Neuron (in vitro differentiated cells): ENCODE results near the gene COL24A1.

Source experiments
- H2AFZ ChIP-seq: one replicate; pipeline ENCODE4 v1.6.1; 2013; ENCODE audit warnings: low read depth, mild to moderate bottlenecking, inconsistent platforms, low read length, moderate library complexity
- H3K27me3 ChIP-seq: one replicate; pipeline ENCODE4 v1.6.1; 2013; ENCODE audit warnings: low read length; ENCODE audit not compliant: insufficient read depth
- H3K36me3 ChIP-seq: one replicate; pipeline ENCODE4 v1.6.1; 2013; ENCODE audit warnings: low read length; ENCODE audit not compliant: insufficient read depth
- H3K4me1 ChIP-seq: one replicate; pipeline ENCODE4 v1.6.1; 2013; ENCODE audit warnings: low read length; ENCODE audit not compliant: insufficient read depth
- H3K4me3 ChIP-seq: 2 replicates; pipeline ENCODE4 v1.5.1; 2013; ENCODE audit warnings: mild to moderate bottlenecking, low read length, moderate library complexity
- H3K9me3 ChIP-seq: one replicate; pipeline ENCODE4 v1.6.1; 2013; ENCODE audit warnings: low read length

The COL24A1 gene

DNA sequence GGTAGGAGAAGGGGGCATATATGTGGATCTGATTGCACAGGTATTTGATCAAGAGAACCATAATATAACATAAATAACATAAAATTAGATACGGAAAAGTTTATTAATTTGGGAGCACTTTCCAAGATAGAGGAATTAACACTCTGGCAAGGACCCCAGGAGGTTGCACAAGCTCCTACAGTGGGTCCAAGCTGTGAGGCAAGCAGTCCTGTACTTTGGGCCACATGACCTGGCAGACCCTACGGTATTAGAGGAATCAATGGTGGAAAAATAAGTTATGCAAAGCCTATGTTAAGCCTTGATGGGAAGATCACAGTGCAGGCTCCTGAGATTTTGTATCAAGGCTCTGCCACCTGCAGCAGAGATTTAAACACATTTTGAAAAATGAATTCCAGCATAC lies 220.1 kb downstream of the COL24A1 start:
- no peaks in the 10 kb centered on the region for H3K9me3 ChIP-seq
- H3K27me3 ChIP-seq: no peaks in the 10 kb centered on the region
- no peak overlapping the region for H2AFZ ChIP-seq
- no peaks in the 10 kb centered on the region for H3K4me1 ChIP-seq
- H3K36me3 ChIP-seq: no peaks in the 10 kb centered on the region
- H3K4me3 ChIP-seq: no peak overlapping the region

DNA sequence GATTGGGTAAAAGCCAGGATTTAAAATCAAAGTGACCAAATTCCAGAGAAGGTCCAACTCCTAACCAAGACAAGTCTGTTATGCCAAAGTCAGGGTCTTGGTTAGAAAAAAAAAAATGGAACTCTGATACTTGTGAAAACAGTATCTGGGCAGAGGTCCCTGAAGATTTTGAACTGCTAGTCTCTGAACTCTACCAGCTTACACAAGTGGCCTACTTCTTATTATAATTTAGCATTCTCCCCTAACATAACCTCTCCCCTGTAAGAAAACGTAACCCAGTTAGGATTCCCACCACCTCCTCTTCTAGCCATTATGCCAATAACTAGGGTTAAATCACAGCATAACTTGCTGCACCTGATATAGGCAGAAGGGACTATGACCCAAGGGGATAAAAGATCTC lies 220.5 kb downstream of the COL24A1 start:
- Histone ChIP-seq H3K9me3 (no peaks in the 10 kb centered on the region), H3K27me3 (no peaks in the 10 kb centered on the region), H3K36me3 (no peaks in the 10 kb centered on the region), H3K4me1 (no peaks in the 10 kb centered on the region), H2AFZ (no peak overlapping the region), H3K4me3 (no peak overlapping the region)

DNA sequence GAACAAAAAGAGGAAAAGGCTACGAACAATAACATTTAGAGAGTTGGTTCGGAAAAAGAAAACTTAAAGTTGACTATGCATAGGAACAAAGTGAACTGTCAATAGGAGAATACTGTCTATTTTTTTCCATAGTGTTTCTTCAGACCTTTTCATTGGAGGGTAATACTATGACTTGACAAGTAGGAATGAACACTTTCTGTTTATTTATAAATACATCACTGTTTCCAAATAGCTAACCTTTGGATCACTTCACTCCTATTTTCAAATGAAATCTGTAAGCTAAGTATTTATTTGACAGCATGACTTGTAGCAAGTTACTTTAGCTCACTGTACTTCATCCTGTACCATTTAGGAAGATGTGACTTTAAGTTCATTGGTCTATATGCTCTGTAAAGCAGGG lies 221.3 kb downstream of the COL24A1 start:
- Histone ChIP-seq H3K36me3 (no peaks in the 10 kb centered on the region), H2AFZ (no peak overlapping the region), H3K4me1 (no peaks in the 10 kb centered on the region), H3K27me3 (no peaks in the 10 kb centered on the region), H3K4me3 (no peak overlapping the region), H3K9me3 (no peaks in the 10 kb centered on the region)

DNA sequence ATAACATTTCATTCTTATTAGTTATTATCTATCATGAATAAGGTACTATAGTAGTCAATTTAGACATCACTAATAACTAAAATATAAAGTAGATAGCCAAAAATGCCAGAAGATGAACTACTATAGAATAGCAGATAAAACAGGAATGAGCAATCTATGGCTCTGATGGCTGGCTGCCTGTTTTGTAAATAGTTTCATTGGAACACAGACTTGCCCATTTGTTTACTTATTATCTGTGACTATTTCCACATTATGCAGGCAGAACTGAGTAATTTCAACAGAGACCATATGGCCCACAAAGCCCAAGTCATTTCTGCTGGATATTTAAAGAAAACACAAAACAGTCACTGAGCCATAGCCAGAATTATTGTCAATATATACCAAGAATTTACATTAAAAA lies 222.1 kb downstream of the COL24A1 start:
- no peaks in the 10 kb centered on the region for H3K4me1 ChIP-seq
- H3K27me3 ChIP-seq: no peaks in the 10 kb centered on the region
- no peak overlapping the region for H3K4me3 ChIP-seq
- no peaks in the 10 kb centered on the region for H3K9me3 ChIP-seq
- no peaks in the 10 kb centered on the region for H3K36me3 ChIP-seq
- no peak overlapping the region for H2AFZ ChIP-seq

DNA sequence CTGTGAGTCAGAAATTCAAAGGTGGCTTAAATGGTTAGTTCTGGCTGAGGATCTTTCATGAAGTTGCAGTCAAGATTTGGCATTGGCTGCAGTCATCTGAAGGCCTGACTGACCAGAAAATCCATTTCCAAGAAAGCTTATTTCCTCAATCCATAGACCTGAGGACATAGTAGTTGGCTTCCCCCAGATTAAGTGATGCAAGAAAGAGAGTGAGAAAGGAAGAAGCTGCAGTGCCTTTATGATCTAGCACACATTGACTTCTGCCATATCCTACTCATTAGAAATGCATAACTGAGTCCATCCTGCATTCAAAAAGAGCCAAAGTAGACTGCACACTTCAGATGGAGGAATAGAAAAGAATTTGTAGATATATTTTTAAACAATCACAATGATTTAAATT lies 222.6 kb downstream of the COL24A1 start:
- Histone ChIP-seq H3K4me1 (no peaks in the 10 kb centered on the region), H3K36me3 (no peaks in the 10 kb centered on the region), H2AFZ (no peak overlapping the region), H3K9me3 (no peaks in the 10 kb centered on the region), H3K4me3 (no peak overlapping the region), H3K27me3 (no peaks in the 10 kb centered on the region)

DNA sequence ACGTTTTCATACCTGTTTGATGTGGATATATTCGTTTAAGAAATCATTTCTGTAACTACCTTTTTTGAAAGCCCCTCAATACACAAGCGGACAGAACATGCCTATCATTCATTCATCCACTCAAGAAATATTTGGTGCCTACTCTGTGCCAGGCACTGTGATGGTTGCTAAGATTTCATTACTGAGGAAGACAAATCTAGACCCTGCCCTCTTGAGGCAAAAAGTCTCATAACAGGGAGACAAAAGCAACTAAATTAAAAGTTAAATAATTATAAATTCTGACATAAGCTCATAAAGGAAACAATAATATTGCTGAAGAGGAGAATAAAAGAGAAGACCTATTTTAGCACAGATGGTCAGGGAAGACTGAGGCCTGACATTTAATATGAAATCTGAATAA lies 244.8 kb downstream of the COL24A1 start:
- Histone ChIP-seq H3K27me3 (no peaks in the 10 kb centered on the region), H3K4me3 (no peak overlapping the region), H3K36me3 (no peaks in the 10 kb centered on the region), H3K4me1 (no peaks in the 10 kb centered on the region), H2AFZ (no peak overlapping the region), H3K9me3 (no peaks in the 10 kb centered on the region)

DNA sequence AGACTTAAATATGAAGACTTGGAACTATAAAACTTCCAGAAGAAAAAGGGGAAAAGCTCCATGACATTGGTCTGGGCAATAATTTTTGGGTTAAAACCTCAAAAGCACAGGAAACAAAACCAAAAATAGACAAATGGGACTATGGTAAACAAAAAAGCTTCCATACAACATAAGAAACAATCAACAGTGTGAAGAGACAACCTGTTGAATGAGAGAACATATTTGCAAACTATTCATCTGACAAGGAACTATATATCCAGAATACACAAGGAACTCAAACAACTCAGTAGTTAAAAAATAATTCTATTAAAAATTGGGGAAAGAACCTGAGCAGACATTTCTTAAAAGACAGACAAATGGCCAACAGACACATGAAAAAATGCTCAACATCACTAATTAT lies 255.7 kb downstream of the COL24A1 start:
- Histone ChIP-seq H2AFZ (no peak overlapping the region), H3K27me3 (peaks cover 2% of the 10 kb centered on the region), H3K4me1 (no peaks in the 10 kb centered on the region), H3K4me3 (no peak overlapping the region), H3K9me3 (no peaks in the 10 kb centered on the region), H3K36me3 (no peaks in the 10 kb centered on the region)

DNA sequence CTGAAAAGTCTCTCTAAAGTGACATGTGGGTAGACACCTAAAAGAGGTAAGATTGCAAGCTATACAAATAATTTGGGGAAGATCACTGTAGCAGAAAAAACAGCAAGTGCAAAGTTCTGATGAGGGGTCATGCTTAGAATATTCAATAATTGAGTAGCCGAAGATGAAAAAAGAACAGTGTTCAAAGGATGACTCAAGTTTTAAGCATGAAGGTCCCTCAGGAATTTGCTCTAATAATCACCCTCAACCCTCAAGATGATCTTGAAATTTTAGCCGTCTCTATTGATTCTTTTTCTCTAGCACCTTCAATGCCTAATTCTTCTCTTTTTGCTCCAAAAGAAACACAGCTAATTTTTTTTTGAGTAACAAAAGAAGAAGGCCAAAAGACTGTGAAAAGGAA lies 257.7 kb downstream of the COL24A1 start:
- Histone ChIP-seq H3K9me3 (no peaks in the 10 kb centered on the region), H2AFZ (no peak overlapping the region), H3K4me3 (no peak overlapping the region), H3K4me1 (no peaks in the 10 kb centered on the region), H3K27me3 (no peaks in the 10 kb centered on the region), H3K36me3 (no peaks in the 10 kb centered on the region)

DNA sequence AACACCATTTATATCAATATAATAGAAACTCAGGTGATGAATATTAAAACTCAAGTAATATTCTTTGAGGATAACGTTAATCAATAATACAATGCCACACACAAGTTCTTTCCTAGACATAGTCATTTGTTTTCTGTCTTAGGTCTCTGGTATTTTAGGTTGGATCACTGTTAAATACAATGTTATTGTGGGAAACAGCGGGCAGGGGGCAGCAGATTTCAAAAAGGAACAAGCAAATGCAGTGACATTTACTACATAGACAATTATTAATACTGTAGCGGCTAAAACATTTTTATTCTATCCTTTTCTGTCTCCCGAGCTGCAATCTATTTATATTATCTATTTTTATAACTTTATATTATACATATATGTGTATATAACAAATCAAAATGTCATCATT lies 261.9 kb downstream of the COL24A1 start:
- no peak overlapping the region for H2AFZ ChIP-seq
- H3K4me1 ChIP-seq: no peaks in the 10 kb centered on the region
- no peak overlapping the region for H3K4me3 ChIP-seq
- no peaks in the 10 kb centered on the region for H3K36me3 ChIP-seq
- no peaks in the 10 kb centered on the region for H3K9me3 ChIP-seq
- no peaks in the 10 kb centered on the region for H3K27me3 ChIP-seq

DNA sequence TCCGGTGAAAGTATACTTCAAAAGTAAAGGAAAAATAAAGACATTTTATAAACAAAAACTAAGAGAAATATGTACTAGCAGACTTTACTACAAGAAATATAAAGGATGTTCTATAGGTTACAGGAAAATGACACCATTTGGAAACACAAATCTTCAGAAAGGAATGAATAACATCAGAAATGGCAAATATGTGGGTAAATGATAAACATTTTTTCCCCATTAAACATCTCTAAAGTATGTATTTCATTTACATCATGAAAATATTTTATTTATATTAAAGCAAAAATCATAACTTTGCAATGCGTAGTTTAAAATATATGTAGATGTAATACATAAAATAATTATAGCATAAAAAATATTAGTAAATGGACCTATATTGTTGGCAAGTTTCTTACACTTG lies 264.2 kb downstream of the COL24A1 start:
- Histone ChIP-seq H3K27me3 (no peaks in the 10 kb centered on the region), H3K9me3 (no peaks in the 10 kb centered on the region), H3K4me1 (no peaks in the 10 kb centered on the region), H3K4me3 (no peak overlapping the region), H3K36me3 (no peaks in the 10 kb centered on the region), H2AFZ (no peak overlapping the region)

DNA sequence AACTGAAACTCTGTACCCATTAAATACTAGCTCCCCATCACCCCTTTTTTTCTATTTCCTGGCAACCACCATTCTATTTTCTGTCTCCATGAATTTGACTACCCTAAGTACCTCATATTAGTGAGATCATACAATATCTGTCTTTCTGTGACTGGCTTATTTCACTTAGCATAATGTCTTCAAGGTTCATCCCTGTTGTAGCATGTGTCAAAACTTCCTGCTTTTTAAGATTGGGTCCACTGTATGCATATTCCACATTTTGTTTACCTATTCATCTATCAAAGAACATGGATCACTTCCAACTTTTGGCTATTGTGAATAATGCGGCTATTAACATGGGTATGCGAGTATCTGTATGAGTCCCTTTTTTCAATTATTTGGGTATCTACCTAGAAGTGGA lies 266.7 kb downstream of the COL24A1 start:
- Histone ChIP-seq H3K36me3 (no peaks in the 10 kb centered on the region), H3K4me1 (no peaks in the 10 kb centered on the region), H3K9me3 (no peaks in the 10 kb centered on the region), H2AFZ (no peak overlapping the region), H3K4me3 (no peak overlapping the region), H3K27me3 (no peaks in the 10 kb centered on the region)

DNA sequence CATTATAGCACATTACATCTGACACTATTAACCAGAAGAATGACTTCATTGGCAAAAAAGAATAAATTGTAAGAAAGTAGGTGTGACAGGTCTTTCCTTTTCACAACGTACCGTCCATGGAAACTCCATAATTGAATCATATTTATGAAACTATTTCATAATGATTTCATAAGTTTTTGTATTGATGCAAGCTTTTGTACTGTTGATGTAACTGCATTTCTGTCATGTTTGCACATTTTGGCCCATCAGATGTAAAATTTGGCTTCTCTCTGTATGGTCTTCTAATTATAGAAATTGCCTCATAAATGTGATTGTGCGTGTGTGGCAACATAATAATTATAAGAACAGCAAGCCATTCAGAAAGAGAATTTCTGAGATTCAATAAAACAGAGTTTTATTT lies 267.7 kb downstream of the COL24A1 start:
- H3K36me3 ChIP-seq: no peaks in the 10 kb centered on the region
- H3K9me3 ChIP-seq: no peaks in the 10 kb centered on the region
- no peak overlapping the region for H2AFZ ChIP-seq
- no peaks in the 10 kb centered on the region for H3K4me1 ChIP-seq
- H3K4me3 ChIP-seq: no peak overlapping the region
- H3K27me3 ChIP-seq: no peaks in the 10 kb centered on the region

DNA sequence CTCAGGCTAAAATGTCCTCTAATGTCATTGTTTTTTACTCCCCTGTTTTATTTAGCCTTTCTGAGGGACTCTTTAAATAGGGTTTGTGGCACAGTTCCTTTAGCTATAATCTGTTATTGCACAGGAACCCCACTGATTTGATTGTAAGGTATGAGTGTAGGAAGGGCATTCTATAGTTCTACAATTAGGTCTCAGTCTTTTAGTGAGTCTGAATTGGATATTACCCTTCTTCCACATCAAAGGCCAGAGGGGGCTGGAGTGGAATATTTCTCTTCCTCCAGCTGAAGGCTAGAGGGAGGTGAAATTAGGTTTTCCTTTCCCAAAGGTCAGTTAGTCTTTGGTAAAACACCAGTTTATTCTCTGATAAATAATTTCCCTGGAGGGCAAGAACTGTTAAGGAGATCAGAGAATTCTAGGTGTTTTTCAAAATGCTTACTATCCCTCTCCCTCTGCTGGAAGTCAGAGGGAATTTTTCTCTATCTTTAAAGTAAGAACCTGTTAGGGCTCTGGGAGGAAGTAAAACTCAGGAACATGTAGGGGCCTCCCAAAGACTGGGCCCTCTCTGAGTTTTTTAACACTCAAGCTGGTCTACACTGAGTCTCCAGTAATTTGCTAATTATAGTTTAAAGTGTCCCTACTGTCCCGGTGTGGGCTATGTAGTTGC lies 272.1 kb downstream of the COL24A1 start:
- H3K9me3 ChIP-seq: no peaks in the 10 kb centered on the region
- H3K36me3 ChIP-seq: no peaks in the 10 kb centered on the region
- no peaks in the 10 kb centered on the region for H3K4me1 ChIP-seq
- no peaks in the 10 kb centered on the region for H3K27me3 ChIP-seq
- no peak overlapping the region for H3K4me3 ChIP-seq
- no peak overlapping the region for H2AFZ ChIP-seq

DNA sequence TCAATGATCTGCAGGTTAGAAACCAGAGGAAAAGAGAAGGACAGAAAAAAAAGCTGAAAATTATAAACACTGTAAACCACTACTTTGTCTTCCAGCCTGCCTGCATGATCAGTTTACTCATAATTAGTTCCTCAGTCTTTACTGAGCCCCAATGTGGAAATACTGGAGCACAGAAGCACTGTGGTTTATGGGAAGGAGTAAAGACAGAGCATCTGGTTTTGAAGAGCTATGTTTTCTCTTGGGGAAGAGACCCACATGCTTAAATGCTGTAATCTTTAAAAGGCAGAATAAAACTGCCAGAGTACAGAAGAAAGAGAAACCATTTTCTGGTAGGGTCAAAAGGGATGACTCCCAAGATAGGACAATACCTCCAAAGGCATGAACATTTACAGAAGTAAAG lies 289.4 kb downstream of the COL24A1 start:
- no peaks in the 10 kb centered on the region for H3K27me3 ChIP-seq
- H2AFZ ChIP-seq: no peak overlapping the region
- no peaks in the 10 kb centered on the region for H3K4me1 ChIP-seq
- H3K4me3 ChIP-seq: no peak overlapping the region
- no peaks in the 10 kb centered on the region for H3K9me3 ChIP-seq
- H3K36me3 ChIP-seq: no peaks in the 10 kb centered on the region
